ENCODE measurements around the gene SIPA1L3.

GRCh38 chr19:38221919-38222830, 315.2 kb downstream of the SIPA1L3 start:
- TF ChIP-seq CTCF (IDR thresholded peaks at IDR 0.05) = no peak
- no peak for TF ChIP-seq POLR2A (IDR thresholded peaks at IDR 0.05)

All from lower leg skin (tissue), 3 donors.